NCI-H2227 (cell line): ENCODE measurements around the gene EVA1B.

ENCODE experiments used
- DNase-seq: peaks from one replicate; lab custom pipeline; 2025; ENCODE audit not compliant: unreplicated experiment; lab: John Stamatoyannopoulos, UW

EVA1B gene

DNA sequence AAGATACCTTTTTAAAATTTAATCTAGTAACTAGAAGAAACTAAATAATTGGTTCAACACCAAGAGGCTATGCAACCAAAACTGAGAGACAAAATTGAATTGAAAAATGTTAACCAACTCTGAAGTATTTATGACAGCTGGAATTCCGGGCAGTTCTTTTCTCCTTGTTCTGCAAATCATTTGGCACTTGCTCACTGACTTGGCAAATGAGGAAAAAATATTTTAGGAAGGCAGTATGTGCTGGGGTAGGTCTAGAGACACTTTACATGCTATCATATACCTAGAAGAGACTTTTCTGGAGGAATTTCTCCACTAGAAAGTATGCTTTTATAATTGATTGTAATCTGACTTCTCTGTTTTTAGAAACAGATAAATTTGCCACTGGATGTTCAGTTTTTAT, 39.4 kb downstream of the EVA1B start:
- no peak for DNase-seq

DNA sequence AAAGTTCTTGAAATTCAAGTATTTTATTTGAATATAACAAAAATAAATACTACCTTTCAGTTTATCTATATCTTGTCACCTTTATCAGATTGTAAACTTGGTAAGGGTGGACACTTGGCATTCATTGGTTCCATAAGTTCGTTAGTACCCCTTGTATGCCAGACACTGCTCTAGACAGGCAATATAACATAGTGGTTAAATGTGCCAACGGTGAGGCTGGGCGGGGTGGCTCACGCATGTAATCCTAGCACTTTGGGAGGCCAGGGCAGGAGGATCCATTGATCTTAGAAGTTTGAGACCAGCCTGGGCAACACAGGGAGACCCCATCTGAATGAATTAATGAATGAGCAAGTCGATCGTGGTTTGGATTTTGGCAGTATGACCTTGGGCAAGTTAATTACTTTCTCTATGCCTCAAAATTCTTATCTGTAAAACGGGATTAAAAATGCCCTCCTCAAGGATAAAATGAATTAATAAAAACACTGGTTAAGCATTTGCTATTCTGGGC, 43.6 kb downstream of the EVA1B start:
- DNase-seq: no peak

GRCh38 chr1:36279110-36279788, 44.2 kb downstream of the EVA1B start:
- DNase-seq: no peak

DNA sequence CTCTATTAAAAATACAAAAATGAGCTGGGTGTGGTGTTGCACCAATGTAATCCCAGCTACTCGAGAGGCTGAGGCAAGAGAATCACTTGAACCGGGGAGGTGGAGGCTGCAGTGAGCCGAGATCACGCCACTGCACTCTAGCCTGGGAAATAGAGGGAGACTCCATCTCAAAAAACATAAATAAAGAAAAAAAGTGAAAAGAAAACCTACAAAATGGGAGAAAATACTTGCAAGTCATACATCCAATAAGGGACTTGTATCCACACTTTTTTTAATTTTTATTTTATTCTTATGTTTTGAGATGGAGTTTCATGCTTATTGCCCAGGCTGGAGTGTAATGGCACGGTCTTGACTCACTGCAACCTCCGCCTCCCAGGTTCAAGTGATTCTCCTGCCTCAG, 46.8 kb downstream of the EVA1B start:
- DNase-seq: no peak

DNA sequence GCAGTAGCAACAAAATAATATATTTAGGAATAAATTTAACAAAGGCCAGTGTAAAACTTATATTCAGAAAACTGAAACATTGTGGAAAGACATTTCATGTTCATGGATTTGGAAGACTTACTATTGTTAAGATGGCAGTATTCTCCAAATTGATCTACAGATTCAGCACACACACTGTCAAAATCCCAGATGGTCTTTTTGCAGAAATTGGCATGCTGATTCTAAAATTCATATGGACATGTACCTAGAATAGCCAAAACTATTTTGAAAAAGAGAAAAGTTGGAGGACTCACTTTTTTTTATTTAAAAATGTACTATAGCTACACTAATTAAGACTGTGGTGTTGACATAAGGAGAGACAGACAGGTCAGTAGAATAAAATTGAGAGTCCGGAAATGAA, 49.2 kb downstream of the EVA1B start:
- DNase-seq: no peak

GRCh38 chr1:36273024-36273423, 50.4 kb downstream of the EVA1B start:
- no peak for DNase-seq
